ENCODE measurements around the gene ARHGEF11.
A peak's percentile ranks its signal among the peaks of the same experiment; 100 is the strongest.
"Not testable (repeated sequence)": the region's sequence is repeated elsewhere in the genome, so short reads cannot be mapped to it uniquely, and the experiment has no call there.

ARHGEF11 gene, protein sequence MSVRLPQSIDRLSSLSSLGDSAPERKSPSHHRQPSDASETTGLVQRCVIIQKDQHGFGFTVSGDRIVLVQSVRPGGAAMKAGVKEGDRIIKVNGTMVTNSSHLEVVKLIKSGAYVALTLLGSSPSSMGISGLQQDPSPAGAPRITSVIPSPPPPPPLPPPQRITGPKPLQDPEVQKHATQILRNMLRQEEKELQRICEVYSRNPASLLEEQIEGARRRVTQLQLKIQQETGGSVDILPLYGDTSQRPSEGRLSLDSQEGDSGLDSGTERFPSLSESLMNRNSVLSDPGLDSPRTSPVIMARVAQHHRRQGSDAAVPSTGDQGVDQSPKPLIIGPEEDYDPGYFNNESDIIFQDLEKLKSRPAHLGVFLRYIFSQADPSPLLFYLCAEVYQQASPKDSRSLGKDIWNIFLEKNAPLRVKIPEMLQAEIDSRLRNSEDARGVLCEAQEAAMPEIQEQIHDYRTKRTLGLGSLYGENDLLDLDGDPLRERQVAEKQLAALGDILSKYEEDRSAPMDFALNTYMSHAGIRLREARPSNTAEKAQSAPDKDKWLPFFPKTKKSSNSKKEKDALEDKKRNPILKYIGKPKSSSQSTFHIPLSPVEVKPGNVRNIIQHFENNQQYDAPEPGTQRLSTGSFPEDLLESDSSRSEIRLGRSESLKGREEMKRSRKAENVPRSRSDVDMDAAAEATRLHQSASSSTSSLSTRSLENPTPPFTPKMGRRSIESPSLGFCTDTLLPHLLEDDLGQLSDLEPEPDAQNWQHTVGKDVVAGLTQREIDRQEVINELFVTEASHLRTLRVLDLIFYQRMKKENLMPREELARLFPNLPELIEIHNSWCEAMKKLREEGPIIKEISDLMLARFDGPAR (N-terminal part only)

GRCh38 chr1:157045250-157046218 is at the start of gene ARHGEF11:
ARHGEF11 (minus strand) TSS chr1:157045742; CDS start chr1:157044330, 1,412 bp downstream.
- peak; percentile 17 for DNase-seq

DNA sequence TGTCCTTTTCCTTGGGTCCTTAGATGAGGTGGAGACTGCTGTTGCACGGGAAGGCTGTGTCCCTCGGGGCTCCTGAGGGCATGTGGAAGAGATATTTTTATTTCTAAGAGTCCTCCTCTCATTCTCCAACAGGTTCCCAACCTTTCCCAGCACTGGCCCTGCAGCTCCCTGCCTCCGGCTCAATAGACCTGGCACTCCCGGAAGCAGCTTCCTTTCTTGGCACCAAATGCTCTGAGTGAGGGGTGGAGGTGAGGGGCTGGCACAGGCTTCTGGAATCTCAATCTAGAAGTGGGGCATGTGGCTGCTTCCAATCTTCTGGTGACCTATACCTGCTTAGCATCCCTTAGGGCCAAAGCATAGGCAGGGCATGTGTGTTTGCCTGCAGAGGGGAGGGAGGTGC is 49.5 kb upstream of the ARHGEF11 start:
- DNase-seq, result no peak

DNA sequence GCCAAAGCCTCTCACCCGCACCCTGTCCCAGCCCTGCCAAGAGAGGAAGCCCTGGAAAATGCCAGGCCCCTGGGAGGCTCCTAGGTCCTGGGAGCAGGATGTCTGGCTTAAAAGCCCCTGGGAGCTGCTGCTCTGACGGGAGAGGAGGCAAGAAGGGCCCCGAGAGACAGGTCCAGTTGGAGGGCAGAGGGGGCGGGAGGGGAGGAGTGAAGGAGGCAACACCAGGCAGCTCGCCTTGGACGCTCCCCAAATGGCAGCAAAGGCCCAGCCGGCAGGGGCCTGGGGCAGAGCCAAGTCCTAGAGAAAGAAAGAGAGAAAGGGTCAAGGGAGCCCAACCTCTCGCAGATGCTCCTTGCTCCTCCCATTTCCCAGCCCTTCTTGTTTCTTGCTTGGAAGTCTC is 47.3 kb upstream of the ARHGEF11 start:
- no peak for DNase-seq

GRCh38 chr1:157091668-157092273 is 46.2 kb upstream of the ARHGEF11 start:
- DNase-seq, result no peak

DNA sequence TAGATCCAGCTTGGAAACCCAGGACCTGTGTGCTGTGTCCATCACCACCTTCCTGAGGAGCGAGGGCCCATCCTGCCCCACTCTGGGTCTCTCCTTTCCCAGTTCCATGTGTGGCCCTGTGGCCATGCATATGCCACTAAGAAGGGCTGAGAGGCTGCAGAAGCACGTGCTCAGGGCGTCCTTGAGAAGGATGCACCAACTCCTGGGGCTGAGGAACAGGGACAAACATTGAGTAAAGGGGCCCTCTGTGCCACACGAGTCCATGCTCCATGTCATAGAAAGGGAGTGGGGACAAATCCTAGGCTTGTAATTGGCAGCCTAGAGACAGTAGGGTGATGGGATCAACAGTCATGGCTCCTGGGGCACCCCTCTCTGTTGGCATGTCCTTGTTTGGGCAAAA is 45.6 kb upstream of the ARHGEF11 start:
- no peak for DNase-seq

GRCh38 chr1:157090771-157091170 is 45.2 kb upstream of the ARHGEF11 start:
- DNase-seq, result no peak

DNA sequence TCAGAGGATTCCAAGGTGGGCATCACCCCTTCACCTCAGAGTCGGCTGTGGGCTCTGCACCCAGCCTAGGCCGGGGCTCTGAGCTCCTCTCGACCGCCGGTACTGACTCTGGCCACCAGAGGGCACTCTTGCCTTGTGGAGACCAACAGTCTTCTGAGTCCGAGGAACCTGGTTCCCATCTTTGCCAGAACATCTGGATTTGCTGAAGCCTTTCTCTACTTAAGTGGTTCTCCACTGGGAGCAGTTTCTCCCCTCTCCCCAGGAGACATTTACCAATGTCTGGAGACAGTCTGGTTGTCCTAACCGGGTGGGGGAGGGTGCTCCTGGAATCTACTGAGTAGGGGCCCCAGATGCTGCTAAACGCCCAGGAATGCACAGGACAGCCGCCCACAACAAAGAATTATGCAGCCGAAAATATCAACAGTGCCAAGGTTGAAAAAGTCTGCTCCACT is 44.7 kb upstream of the ARHGEF11 start:
- DNase-seq, result no peak

DNA sequence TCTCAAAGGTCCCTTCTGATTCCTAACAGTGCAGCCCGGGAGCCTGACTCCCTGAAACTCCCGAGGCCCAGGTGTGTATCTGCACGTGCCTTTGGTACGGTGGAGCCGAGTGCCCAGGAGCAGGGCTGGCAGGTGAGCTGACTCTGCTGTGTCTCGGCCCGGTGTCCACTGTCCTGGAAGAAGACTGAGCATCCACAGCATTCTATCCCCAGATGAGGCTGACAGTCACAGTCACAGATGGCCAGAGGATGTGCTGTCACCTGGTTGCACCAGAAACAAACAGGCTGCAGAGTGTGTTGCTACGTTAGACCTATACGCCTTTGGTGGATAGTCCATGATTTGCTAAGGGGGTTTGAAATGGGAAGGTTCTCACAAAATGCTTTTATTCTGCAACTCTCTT is 44.2 kb upstream of the ARHGEF11 start:
- no peak for DNase-seq

DNA sequence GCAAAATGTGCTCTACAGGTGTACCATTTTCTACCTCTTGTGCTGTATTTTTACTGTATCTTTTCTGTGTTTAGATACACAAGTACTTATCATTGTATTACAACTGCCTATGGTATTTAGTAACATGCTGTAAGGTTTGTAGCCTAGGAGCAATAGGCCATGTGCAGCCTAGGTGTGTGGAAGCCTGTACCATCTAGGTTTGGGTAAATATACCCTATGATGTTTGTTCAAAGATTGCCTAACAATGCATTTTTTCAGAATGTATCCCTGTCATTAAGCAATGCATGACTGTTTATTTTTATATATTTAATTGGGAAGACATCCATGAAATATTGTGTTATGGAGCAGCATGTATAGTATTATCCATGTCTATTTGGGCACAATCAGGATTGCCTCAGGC is 43.1 kb upstream of the ARHGEF11 start:
- DNase-seq, result no peak

GRCh38 chr1:157087030-157087429 is 41.5 kb upstream of the ARHGEF11 start:
- DNase-seq, result no peak

DNA sequence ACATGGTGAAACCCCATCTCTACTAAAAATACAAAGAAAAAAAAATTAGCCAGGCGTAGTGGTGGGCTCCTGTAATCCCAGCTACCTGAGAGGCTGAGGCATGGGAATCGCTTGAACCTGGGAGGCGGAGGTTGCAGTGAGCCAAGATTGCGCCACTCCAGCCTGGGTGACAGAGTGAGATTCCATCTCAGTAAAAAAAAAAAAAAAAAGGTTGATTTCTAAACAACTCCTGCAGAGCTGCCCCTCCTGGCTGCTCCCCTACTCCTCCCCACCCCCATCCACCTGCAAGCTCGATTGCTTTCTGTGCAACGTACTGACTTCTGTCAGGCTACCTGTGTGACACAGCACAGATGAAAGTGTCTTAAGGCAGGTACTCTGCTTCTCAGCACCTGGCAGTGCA is 40.8 kb upstream of the ARHGEF11 start:
- DNase-seq, result no peak

DNA sequence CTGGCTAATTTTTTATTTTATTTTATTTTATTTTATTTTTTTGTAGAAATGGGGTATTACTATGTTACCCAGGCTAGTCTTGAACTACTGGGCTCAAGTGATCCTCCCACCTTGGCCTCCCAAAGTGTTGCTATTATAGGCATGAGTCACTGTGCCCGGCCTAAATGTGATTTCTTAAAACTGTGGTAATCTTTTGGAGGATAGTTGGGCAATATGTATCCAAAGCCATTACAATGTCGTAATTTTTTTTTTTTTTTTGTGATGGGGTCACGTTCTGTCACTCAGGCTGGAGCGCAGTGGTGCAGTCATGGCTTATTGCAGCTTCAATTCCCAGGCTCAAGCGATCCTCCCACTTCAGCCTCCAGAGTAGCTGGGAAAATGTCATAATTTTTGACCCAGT is 39.9 kb upstream of the ARHGEF11 start:
- no peak for DNase-seq

DNA sequence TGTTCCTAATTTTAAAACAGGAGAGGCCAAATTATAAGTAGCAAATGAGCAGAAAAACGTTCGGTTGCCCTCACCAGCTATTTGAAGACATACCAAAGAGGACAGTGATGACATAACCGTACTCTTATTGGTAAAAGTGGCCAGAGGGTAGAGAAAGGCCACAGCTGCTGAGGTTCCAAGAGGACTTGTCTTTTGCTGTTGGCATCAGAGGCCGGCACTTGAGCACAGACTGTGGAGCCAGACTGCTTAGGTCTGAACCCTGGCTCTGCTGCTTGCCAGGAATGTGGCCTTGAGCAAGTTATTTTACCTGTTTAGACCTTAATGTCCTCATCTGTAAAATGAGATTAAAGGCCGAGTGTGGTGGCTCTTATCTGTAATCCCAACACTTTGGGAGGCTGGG is 39.2 kb upstream of the ARHGEF11 start:
- no peak for DNase-seq

- DNase-seq, result no peak
These were observed 36.2 kb upstream of the ARHGEF11 start for GRCh38 chr1:157081707-157082106.

DNA sequence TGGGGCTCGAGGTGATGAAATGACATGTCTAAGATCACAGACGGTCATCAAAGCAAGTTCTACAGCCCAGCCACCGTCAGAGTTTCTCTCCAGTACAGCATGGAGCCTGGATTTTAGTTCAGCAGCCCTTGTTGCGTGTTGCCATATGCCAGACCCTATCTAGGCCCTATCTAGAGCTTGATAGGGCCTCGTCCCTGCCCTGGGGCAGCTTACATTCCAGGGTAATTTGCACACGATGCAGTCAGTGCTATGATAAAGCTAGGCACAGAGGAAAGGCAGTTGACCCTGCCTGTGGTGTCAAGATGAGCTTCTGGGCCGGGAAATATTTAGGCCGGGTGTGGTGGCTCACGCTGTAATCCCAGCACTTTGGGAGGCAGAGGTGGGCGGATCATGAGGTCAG is 35.2 kb upstream of the ARHGEF11 start:
- DNase-seq, result no peak

DNA sequence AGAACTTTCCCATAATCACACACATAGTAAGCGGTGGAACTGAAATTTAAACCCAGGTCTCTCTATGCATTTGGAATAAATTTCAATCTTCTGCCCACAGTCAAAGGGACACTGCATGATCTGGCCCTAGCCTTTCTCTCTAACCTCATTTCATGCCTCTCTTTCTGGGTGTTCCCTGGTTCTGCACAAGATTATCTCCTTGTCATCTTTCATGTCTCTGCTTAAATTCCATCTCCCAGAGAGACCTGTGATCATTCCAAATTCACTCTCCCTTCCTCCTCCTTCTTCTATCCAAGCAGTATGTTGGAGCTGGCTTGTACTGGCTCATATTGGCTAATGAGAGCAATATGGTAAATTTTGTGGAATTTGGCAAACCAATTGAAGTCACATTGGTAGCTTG is 31.9 kb upstream of the ARHGEF11 start:
- no peak for DNase-seq

GRCh38 chr1:157073944-157074685 is 28.6 kb upstream of the ARHGEF11 start:
- DNase-seq, result peak; percentile 8

- peak; percentile 12 for DNase-seq
These were observed 24.1 kb upstream of the ARHGEF11 start for GRCh38 chr1:157069601-157070000.

- DNase-seq, result not testable (repeated sequence)
These were observed 13.7 kb upstream of the ARHGEF11 start for GRCh38 chr1:157059241-157059640.

DNA sequence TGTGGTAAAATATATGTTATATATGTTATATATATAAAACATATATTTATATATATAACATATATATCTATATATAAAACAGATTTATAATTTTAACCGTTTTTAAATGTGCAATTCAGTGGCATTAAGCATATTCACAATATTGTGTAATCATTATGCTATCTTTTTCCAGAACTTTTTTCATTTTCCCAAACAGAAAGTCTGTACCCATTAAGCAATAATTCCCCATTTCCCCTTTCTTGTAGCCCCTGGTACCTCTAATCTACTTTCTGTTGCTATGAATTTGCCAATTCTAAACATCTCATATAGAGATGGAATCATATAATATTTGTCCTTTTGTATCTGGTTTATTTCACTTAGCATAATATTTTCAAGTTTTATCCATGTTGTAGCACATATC is 10.7 kb upstream of the ARHGEF11 start:
- no peak for DNase-seq

GRCh38 chr1:157055729-157056128 is 10.2 kb upstream of the ARHGEF11 start:
- DNase-seq, result not testable (repeated sequence)

DNA sequence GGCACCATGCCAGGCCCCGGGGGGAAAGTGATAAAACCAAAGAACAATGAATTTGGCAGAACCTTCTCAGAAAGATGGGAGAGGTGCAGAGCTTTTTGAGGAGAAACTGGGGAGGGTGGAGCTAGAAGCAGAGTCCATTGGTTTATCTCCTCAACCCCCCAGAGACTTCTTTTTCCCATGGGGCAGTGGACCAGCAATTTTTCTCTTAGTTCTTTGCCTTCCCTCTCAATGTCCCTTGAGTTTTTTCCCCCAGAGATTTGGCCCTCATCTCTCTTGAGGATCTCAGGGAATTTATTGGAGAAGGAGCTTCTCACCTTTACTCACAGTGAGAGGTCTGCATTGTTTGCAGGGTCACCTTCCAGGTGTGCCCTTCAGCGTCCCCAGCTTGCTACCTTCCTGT is 5.3 kb upstream of the ARHGEF11 start:
- DNase-seq, result no peak
